Measurements from ENCODE around the gene FNDC5. TPM values are rescaled to one million over a fixed set of nuclear protein-coding genes. Genes with fewer than 3 reads are reported as not detected.

The FNDC5 gene
- total and polyA plus RNA-seq, 2 of the 13 experiments (the other 11 are each of a cell fraction or from before 2014, with no cell fraction given), result 1.4 to 3.1 TPM

DNA sequence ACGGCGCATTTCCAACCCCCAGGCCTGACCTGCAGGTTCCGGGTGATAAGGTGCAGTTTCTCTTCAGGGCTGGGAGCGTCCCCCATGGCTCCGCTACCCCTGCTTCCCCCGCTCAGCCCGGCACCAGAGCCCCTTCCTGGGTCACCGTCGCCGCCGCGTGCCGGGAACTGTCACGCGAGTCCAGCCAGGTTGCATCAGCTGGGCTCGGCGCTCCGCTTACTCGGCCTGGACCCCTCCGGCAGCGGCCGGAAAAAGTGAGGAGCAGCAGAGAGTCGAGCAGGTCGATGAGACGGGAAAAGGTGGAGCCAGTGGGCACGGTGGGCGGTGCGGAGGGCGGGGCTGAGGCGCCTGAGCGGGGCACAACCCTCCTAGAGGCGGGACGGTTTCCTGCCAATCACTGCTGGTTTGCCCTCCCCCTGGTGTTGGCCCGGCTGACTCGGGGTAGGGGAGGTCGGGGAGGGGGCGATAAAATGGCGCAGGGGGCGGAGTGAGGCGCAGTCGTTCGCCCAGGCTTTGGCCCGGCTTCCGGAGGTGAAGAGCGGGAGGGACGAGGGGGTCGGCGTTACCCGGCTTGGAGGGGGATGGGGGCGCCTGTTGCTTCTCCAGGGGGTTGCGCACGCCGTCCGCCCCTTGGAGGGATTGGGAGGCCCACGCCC, 53.4 kb downstream of the FNDC5 start, which contains the start of the genes S100PBP and YARS1:
S100PBP (plus strand) TSS at position 495 of the 656 bp plus-strand sequence. CDS start 8,447 bp downstream, outside the sequence.
YARS1 (minus strand) TSS at position 200 of the 656 bp plus-strand sequence; CDS start at position 86, 114 bp downstream.
- peaks cover 0 to 9% of the 10 kb centered on the region in 2 experiments; a peak in 2 of 5 replicates for H3K36me3 ChIP-seq (replicated peaks in 1 of 2; ENCODE audit: control insufficient read depth in 1 of 2, insufficient read depth in 2 of 2, low read length in 2 of 2)
- in situ Hi-C loops (cut with HindIII; ENCODE audit: extremely low pct_ligation_motif_present, low pct_unique_long_range_greater_than_20kb), result no loop called here
- 0% methylated on average over 14 of the region's 55 CpGs for WGBS (ENCODE audit: low lambda C conversion rate)
- DNase-seq (ENCODE audit: low spot score) (peak; percentile 95), FAIRE-seq (peak; percentile 74), ATAC-seq (peak; percentile 91)
- no TSS peak for BruUV-seq (replicated peaks)
- H3K4me1 ChIP-seq (ENCODE audit: insufficient read depth, low read length), result peaks cover 45% of the 10 kb centered on the region
- H3K4me3 ChIP-seq (replicated peaks in 1 of 3; ENCODE audit: insufficient read depth in 1 of 3, low read depth in 2 of 3, low read length in 3 of 3), result peak within 1 kb of the TSS; percentile 83 to 100 (median 97)
- peak within 1 kb of the TSS; percentile 93 for H3K27ac ChIP-seq (ENCODE audit: extremely low read length, insufficient read depth, low read length)
- intact Hi-C loops (cut with micrococcal nuclease; ENCODE audit: unreplicated experiment), result loop anchor here (5.0 kb wide), 1 partner anchor 55 kb away; the partner anchor contains the start of gene FNDC5
- peak within 1 kb of the TSS; percentile 99 for H3K9ac ChIP-seq (ENCODE audit: insufficient read depth, low read depth, low read length)
- H3K27me3 ChIP-seq (ENCODE audit: control insufficient read depth in 1 of 2, insufficient read depth in 2 of 2, low read length in 2 of 2), result peaks cover 0 to 5% of the 10 kb centered on the region in 2 experiments; a peak in 1 of 5 replicates
- ChIA-PET POLR2A (interaction anchor here (1.1 to 1.6 kb wide), 5 partner anchors 17 to 310 kb away, joined by 3 to 4 read pairs (median 4); partner anchors contain the start of gene RBBP4), CTCF (ENCODE audit: low intra/inter-chr PET ratio, low total read pairs) (interaction anchor here (1.1 kb wide), 1 partner anchor 55 kb away, joined by 3 read pairs; no protein-coding TSS in a partner anchor)
- H4K20me1 ChIP-seq (ENCODE audit: insufficient read depth, low read length), result peaks cover 17% of the 10 kb centered on the region
- peaks cover 73% of the 10 kb centered on the region for H3K79me2 ChIP-seq (ENCODE audit: insufficient read depth, low read length)
- H3K9me3 ChIP-seq (ENCODE audit: low read length), result no peaks in the 10 kb centered on the region
- H3K4me2 ChIP-seq (ENCODE audit: low read depth, low read length), result peak within 1 kb of the TSS; percentile 90
- no peak within 1 kb of the TSS for H2AFZ ChIP-seq (ENCODE audit: low read length)
- TF ChIP-seq MAFK (conservative IDR thresholded peaks at IDR 0.05 in 1 of 2, IDR thresholded peaks at IDR 0.05 in 1 of 2; ENCODE audit: low read length in 2 of 2), result peak; percentile 13 to 51; a peak in 1 of 4 replicates
- 0 out of 2 replicates have a peak, but pooled peaks have one; percentile 45 for TF ChIP-seq ZNF253 (CRISPR knock-in tag; IDR thresholded peaks at IDR 0.05; ENCODE audit: borderline replicate concordance)
- peak; percentile 52; the same call in 1 of the 2 replicates for TF ChIP-seq ZNF678 (CRISPR knock-in tag; IDR thresholded peaks at IDR 0.05)
- TF ChIP-seq NFYB (CRISPR knock-in tag; IDR thresholded peaks at IDR 0.05), result peak; percentile 58
- TF ChIP-seq ZNF549 (CRISPR knock-in tag; IDR thresholded peaks at IDR 0.05), result no peak
- no peak for TF ChIP-seq THAP8 (CRISPR knock-in tag; IDR thresholded peaks at IDR 0.05; ENCODE audit: borderline replicate concordance)
- TF ChIP-seq, protein P1, sequence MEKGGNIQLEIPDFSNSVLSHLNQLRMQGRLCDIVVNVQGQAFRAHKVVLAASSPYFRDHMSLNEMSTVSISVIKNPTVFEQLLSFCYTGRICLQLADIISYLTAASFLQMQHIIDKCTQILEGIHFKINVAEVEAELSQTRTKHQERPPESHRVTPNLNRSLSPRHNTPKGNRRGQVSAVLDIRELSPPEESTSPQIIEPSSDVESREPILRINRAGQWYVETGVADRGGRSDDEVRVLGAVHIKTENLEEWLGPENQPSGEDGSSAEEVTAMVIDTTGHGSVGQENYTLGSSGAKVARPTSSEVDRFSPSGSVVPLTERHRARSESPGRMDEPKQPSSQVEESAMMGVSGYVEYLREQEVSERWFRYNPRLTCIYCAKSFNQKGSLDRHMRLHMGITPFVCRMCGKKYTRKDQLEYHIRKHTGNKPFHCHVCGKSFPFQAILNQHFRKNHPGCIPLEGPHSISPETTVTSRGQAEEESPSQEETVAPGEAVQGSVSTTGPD (CRISPR knock-in tag; IDR thresholded peaks at IDR 0.05), result no peak
- TF ChIP-seq CENPX (CRISPR knock-in tag; IDR thresholded peaks at IDR 0.05), result no peak
- no peak; the same call in none of the 2 replicates for TF ChIP-seq ZNF775 (CRISPR knock-in tag; IDR thresholded peaks at IDR 0.05; ENCODE audit: borderline replicate concordance)
- TF ChIP-seq, protein P2, sequence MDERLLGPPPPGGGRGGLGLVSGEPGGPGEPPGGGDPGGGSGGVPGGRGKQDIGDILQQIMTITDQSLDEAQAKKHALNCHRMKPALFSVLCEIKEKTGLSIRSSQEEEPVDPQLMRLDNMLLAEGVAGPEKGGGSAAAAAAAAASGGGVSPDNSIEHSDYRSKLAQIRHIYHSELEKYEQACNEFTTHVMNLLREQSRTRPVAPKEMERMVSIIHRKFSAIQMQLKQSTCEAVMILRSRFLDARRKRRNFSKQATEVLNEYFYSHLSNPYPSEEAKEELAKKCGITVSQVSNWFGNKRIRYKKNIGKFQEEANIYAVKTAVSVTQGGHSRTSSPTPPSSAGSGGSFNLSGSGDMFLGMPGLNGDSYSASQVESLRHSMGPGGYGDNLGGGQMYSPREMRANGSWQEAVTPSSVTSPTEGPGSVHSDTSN (CRISPR knock-in tag; IDR thresholded peaks at IDR 0.05), result peak; percentile 87
- no peak for TF ChIP-seq ELF4 (CRISPR knock-in tag; IDR thresholded peaks at IDR 0.05; ENCODE audit: borderline replicate concordance)
- TF ChIP-seq ZNF24 (IDR thresholded peaks at IDR 0.05), result peak; percentile 42; the same call in 1 of the 2 replicates
- no peak for TF ChIP-seq ZNF30 (CRISPR knock-in tag; IDR thresholded peaks at IDR 0.05)
- TF ChIP-seq ZBTB8A (CRISPR knock-in tag; IDR thresholded peaks at IDR 0.05; ENCODE audit: borderline replicate concordance, low read depth), result no peak
- no peak for TF ChIP-seq IKZF1 (IDR thresholded peaks at IDR 0.05)
- no peak for TF ChIP-seq ZNF737 (CRISPR knock-in tag; IDR thresholded peaks at IDR 0.05; ENCODE audit: borderline replicate concordance)
